ELF-1 (cell line): ENCODE results near the gene TAB2.
A peak's percentile ranks its signal among the peaks of the same experiment; 100 is the strongest.
"Not testable (repeated sequence)": the region's sequence is repeated elsewhere in the genome, so short reads cannot be mapped to it uniquely, and the experiment has no call there.

ENCODE experiments used
- DNase-seq: peaks from one replicate; pipeline ENCODE4 v3.0.0-alpha.2; 2016; ENCODE audit warnings: low read depth, low spot score

TAB2 gene

GRCh38 chr6:149332602-149333265 is 15.2 kb downstream of the TAB2 start:
- no peak for DNase-seq

GRCh38 chr6:149333266-149333620 is 15.7 kb downstream of the TAB2 start:
- no peak for DNase-seq

GRCh38 chr6:149334201-149334600 is 16.7 kb downstream of the TAB2 start:
- no peak for DNase-seq

GRCh38 chr6:149334682-149335160 is 17.2 kb downstream of the TAB2 start:
- peak; percentile 12 for DNase-seq

GRCh38 chr6:149335924-149336608 is 18.6 kb downstream of the TAB2 start:
- no peak for DNase-seq

GRCh38 chr6:149336609-149336928 is 19.1 kb downstream of the TAB2 start:
- no peak for DNase-seq

- no peak for DNase-seq
These were observed 19.8 kb downstream of the TAB2 start for GRCh38 chr6:149337320-149337719.

- no peak for DNase-seq
These were observed 22.7 kb downstream of the TAB2 start for GRCh38 chr6:149340200-149340599.

GRCh38 chr6:149342525-149342924 is 25.0 kb downstream of the TAB2 start:
- DNase-seq, result no peak

- no peak for DNase-seq
These were observed 26.0 kb downstream of the TAB2 start for GRCh38 chr6:149343501-149343900.

- no peak for DNase-seq
These were observed 28.6 kb downstream of the TAB2 start for GRCh38 chr6:149346078-149346477.

- DNase-seq, result no peak
These were observed 29.6 kb downstream of the TAB2 start for GRCh38 chr6:149347067-149347466.

- DNase-seq, result not testable (repeated sequence)
These were observed 31.8 kb downstream of the TAB2 start for GRCh38 chr6:149349279-149349678.

GRCh38 chr6:149354009-149354408 is 36.5 kb downstream of the TAB2 start:
- no peak for DNase-seq

GRCh38 chr6:149356081-149356750 is 38.7 kb downstream of the TAB2 start:
- no peak for DNase-seq

GRCh38 chr6:149357726-149358538 is 40.4 kb downstream of the TAB2 start:
- no peak for DNase-seq

GRCh38 chr6:149359440-149359839 is 41.9 kb downstream of the TAB2 start:
- DNase-seq, result no peak

GRCh38 chr6:149360536-149360935 is 43.0 kb downstream of the TAB2 start:
- no peak for DNase-seq

GRCh38 chr6:149362289-149362688 is 44.8 kb downstream of the TAB2 start:
- DNase-seq, result no peak

- DNase-seq, result no peak
These were observed 45.6 kb downstream of the TAB2 start for GRCh38 chr6:149363154-149363553.

GRCh38 chr6:149364557-149364956 is 47.0 kb downstream of the TAB2 start:
- DNase-seq, result no peak

GRCh38 chr6:149365197-149365596 is 47.7 kb downstream of the TAB2 start:
- DNase-seq, result no peak
